Uterus (tissue), 2 donors: ENCODE results near the gene FRMD4B.

Source experiments
- POLR2A ChIP-seq, 2 donors: fragments of 450-650 bp; IDR thresholded peaks; one replicate each; pipeline ENCODE4 v1.6.1; 2016; ENCODE audit warnings: antibody characterized with exemption in 2 of 2, mild to moderate bottlenecking in 1 of 2, moderate library complexity in 1 of 2
- TF ChIP-seq, protein P1 (sequence below), 4 experiments: fragments of 200-600 bp in 2 of 4; fragments of 450-650 bp in 2 of 4; sonication (generic) in 2 of 4; IDR thresholded peaks; one replicate each; pipeline ENCODE4 v1.5.1; 2016 to 2019; ENCODE audit warnings: antibody characterized with exemption in 4 of 4, mild to moderate bottlenecking in 2 of 4, moderate library complexity in 1 of 4

DNA sequence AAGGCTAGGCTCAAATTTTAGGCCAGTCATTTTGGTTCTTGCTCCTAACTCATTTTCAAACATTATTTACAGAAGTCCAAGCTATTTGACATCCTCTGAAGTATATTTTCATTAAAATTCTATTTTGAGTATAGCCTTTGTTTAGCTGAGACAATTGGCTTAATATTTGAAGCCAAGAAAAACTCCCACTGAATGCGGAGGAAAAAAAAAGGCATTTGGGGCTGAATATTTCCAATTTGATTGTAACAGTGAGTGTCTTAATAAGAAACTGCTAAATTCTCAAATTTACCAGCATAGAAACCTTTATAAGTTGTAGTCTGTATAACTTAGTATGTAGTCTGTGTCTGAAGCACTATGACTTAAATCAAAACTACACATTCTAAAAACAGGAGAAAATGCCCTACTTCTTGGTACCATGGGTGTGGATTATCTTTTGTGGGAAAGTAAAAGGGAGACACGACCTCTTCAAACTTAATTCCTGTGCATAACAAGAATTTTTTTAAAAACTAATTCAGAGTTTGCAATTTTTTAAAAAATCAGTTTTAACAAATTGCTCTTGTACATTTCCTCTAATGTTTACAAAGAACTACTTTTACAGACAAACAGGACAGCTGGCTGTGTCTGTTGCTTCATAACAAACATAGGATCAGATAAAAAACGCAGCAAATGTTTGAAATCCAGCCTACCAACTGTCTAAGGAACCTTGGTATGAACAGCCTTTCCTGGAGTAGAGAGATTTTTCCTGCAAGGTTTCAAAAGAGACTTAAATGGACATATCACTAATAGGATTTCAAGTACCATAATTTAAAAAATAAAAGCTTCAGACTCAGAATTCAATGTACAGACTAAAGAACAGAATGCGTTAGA is 210.8 kb downstream of the FRMD4B start:
- TF ChIP-seq POLR2A (IDR thresholded peaks at IDR 0.05), result no peak
- TF ChIP-seq, protein P1, sequence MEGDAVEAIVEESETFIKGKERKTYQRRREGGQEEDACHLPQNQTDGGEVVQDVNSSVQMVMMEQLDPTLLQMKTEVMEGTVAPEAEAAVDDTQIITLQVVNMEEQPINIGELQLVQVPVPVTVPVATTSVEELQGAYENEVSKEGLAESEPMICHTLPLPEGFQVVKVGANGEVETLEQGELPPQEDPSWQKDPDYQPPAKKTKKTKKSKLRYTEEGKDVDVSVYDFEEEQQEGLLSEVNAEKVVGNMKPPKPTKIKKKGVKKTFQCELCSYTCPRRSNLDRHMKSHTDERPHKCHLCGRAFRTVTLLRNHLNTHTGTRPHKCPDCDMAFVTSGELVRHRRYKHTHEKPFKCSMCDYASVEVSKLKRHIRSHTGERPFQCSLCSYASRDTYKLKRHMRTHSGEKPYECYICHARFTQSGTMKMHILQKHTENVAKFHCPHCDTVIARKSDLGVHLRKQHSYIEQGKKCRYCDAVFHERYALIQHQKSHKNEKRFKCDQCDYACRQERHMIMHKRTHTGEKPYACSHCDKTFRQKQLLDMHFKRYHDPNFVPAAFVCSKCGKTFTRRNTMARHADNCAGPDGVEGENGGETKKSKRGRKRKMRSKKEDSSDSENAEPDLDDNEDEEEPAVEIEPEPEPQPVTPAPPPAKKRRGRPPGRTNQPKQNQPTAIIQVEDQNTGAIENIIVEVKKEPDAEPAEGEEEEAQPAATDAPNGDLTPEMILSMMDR (IDR thresholded peaks at IDR 0.05), result no peak
